GM21447 (cell line): Measurements from ENCODE around the gene OR56A5.
A peak's percentile ranks its signal among the peaks of the same experiment; 100 is the strongest.

Experiments
- ATAC-seq: cut with Tn5 transposase; IDR thresholded peaks from one replicate; pipeline ENCODE4 v1.9.1; 2021; ENCODE audit not compliant: unreplicated experiment

The OR56A5 gene

DNA sequence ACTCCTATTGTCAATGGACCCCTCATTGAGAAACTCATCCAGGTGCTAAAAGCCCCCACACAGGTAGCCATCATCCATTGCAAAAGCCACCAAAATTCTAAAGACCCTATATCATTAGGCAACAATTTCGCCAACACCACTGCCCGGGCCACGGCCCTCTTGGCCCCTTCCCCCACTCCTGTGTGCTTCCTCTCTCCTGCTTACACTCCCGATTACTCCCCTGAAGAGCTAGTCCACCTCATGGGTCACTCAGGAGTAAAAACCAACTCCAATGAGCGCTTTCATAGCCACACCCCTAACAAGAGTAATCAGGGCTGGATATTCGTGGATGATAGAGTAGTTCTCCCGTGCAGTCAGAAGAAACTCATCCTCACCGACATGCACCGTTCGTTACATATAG lies 35.2 kb downstream of the OR56A5 start:
- no peak for ATAC-seq

DNA sequence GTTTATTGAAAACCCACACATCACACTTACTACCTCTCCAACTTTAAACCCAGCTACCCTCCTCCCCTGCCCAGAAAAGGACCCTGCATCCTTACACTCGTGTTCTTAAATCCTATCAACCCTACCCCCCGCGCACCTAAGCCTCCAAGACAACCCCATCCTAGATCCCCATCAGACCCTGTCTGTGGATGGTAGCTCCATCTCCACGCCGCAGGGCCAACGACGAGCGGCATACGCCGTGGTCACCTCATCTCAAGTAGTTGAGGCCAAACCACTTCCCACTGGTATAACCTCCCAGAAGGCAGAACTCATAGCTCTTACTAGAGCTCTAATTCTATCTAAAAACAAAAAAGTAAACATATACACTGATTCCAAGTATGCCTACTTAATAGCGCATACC lies 35.6 kb downstream of the OR56A5 start:
- no peak for ATAC-seq

DNA sequence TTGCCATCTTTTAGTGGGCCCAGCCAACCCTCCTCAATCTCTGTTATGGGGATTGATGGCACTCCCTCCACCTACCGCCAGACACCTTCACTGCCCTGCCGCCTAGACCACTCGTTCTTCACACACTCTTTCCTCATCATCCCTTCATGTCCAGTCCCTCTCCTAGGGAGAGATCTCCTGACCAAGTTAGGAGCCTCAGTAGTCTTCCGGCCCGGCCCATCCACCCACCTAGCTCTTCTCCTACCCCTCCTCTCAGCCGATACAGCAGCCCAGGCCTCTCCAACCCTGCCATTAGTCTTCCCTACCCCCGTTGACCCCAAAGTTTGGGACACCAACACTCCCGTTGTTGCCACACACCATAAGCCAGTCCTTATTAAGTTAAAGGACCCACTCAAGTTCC lies 37.2 kb downstream of the OR56A5 start:
- no peak for ATAC-seq

DNA sequence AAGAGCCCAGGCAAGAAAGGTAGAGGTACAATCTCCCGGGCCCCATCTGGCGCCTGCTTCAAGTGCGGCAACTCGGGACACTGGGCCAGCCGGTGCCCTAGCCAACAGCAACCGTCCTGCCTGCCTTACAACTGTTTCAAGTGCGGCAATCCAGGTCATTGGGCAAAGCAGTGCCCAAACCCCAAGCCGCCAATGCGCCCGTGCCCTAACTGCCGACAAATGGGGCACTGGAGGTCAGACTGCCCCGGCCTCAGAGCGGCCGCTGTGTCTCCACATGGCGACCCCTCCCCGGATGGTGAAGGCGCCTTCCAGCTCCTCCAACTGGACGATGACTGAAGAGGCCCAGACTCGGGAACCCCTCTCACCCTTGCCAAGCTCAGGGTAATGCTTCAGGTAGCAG lies 37.7 kb downstream of the OR56A5 start:
- ATAC-seq = no peak

DNA sequence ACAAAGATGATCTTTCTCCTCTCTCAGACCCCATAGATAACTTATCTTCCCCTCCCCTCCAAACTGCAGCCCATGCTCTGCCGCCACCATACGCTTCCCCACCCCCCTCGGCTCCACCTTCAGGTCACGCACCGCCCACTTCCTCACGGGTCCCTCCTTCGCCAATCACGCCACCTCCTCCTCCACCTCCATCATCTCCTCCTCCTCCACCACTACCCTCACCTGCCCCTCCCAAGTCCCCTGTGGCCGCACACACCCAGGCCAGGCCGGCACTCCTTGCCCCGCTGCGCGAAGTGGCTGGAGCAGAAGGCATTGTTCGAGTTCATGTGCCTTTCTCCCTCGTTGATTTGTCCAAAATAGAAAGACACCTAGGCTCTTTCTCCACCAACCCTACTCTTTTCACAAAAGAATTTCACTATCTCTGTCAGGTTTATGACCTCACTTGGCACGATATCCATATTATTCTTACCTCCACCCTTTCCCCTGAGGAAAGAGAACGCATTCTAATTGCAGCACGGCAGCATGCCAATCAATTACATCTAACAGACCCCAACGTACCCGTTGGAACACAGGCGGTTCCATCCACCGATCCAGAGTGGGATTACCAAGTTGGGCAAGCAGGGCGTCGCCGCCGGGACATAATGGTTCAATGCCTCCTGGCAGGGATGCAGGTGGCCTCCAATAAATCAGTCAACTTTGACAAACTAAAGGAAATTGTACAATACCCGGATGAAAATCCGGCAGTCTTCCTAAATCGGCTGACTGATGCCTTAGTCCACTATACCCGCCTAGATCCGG lies 38.5 kb downstream of the OR56A5 start:
- ATAC-seq = no peak

DNA sequence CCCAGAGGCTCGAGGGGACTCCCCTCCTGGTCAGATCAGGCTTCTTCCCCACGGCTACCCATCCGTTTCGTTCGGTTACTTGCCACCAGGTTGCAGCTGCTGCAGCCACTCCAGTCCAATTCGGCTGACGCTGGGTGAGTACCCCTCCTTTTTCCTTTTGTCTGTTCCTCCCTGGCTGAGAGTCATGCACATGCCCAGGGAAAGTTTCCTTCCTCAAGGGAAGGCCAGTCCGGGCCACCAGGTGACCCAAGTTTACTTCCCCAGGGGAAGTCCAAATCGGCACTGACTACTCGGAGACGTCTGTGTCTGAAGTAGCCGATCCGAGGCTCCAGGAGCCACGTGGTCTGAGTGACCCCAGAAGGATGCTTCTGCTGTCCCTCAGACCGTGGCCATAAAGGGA lies 39.5 kb downstream of the OR56A5 start:
- no peak for ATAC-seq

DNA sequence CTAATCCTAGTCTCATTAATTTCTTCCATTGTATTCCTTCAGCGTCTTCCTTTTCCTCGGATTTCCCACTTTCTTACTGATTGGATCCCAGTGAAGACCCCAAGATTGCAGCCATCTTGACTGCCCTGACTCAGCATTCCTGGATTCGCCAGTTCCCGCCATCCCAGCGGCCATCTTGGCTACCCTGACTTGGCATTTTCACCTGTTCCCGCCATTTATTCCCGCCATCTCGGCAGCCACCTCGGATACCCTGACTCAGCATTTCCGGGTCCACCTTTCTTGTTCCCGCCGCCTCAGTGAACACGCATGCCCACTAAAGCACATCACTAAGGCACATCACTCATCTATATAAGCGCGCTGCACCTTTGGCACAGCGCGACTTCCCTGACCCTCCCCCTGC lies 40.0 kb downstream of the OR56A5 start:
- no peak for ATAC-seq

DNA sequence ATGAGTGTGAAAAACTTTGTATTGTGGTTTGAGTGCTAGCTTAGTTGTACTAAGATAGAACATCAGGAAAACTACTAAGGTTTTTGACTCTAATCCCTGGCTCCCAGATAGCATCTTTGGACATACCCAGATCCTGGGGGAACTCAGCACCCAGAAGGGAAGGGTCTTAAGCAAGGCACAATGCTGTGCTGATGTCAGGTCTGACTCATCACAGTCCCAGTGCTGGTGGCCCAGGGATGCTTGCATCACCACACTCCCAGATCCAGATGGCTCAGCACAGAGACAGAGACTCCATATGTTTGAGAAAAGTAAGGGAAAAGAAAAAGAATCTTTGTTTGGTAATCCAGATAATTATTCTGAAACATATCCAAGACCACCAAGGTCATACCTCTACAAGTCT lies 44.5 kb downstream of the OR56A5 start:
- ATAC-seq = no peak

DNA sequence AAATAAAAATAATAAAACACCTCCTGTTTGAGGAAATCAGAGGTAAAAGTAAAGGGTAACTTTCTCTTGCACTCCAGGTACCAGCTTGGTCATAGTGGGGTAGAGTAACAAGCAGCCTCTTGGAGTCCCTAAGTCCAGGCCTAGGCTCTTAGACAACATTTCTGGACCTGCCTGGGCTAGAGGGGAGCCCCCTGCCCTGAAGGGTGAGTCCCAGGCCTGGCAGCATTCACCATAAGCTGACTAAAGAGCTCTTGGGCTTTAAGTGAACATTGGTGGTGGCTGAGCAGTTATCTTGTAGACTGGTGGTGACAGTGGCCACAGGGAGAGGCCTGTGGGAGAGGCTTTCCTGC lies 44.9 kb downstream of the OR56A5 start:
- peak; percentile 48 for ATAC-seq

DNA sequence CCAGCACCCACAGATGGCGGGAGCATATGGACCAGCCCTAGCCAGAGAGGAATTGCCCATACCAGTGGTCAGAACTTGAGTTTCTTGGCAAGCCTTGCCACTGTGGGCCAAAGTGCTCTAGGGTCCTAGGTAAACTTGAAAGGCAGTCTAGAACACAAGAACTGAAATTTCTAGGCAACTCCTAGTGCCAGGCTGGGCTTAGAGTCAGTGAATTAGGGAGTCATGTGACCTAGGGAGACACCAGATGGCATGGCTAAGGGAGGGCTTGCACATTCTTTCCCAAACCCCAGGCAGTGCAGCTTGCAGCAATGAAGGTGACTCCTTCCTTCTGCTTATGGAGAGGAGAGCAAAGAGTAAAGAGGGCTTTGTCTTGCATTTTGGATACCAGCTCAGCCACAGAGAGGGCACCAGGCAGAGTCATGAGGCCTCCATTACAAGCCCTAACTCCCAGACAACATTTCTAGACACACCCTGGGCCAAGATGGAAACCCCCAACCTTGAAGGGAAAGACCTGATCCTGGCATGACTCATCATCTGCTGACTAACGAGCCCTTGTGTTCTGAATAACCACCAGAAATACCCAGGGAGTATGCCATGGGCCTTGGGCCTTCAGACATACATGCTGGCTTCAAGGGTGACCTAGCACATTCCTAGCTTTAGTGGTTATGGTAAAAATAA lies 45.4 kb downstream of the OR56A5 start:
- peak; percentile 86 for ATAC-seq
